Kasumi-1 (cell line): ENCODE measurements around the gene VPS18.
A peak's percentile ranks its signal among the peaks of the same experiment; 100 is the strongest.

Experiments used
- DNase-seq, 2 experiments: peaks; one replicate each; lab custom pipeline; 2025; lab: John Stamatoyannopoulos, UW

The VPS18 gene

DNA sequence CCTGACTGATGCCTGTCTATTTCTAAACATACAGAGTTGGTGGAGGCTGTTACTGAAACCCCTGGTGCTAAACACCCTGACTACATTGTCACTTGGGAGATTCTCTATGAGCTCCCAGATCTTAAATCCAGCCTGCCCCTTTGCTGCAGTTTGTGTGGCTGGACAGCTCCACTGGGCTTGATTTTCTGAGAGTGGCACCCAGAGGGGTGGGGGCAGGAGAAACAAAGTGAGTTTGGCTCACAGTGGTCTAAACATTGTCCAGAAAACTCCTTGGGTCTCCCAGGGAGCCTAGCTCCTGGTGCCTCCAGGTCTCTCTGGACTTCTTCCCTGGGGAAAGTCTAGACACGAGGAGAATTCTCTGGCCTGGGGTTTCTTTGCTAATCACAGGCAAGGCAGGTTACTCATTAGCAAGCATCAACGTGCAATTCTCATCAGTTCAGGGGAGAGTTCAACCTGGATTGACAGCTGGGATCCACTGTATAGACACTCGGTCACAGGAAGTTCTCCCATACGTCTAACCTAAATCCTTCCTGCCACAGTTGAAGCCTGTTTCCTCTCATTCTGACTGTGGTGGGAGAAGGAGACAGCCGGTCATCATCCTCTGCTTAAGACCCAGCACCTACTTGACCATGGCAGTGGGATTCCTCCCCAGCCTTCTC, 27.8 kb downstream of the VPS18 start:
- no peak for DNase-seq

- no peak for DNase-seq
Observed at GRCh38 chr15:40922608-40923005, 28.4 kb downstream of the VPS18 start.

- DNase-seq, result no peak
Observed at GRCh38 chr15:40923551-40923950, 29.3 kb downstream of the VPS18 start.

DNA sequence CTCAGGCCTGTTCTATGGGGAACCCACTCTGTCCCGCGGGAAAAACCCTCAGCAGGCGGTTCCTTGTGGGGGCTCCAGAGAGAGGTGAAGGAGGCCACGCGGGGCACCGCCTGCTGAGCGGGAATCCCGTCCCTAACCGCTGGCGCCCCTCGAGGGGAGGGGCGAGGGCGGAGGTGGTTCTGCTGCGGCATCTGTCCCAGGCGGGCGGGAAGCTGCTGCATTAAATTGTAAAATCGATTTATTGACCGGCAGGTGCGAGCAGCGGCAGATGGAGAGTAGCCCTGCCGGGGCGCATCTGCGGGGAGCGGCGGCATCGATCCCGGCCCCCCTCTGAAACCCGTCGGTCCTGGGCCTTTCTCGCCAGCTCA, 31.2 kb downstream of the VPS18 start:
- DNase-seq, result no peak

- peak in 1 of 2 experiments; percentile 28 for DNase-seq
Observed at GRCh38 chr15:40925863-40926658, 31.8 kb downstream of the VPS18 start.

GRCh38 chr15:40926659-40927494, 32.6 kb downstream of the VPS18 start:
- no peak for DNase-seq

GRCh38 chr15:40927495-40927872, 33.2 kb downstream of the VPS18 start:
- DNase-seq, result no peak

DNA sequence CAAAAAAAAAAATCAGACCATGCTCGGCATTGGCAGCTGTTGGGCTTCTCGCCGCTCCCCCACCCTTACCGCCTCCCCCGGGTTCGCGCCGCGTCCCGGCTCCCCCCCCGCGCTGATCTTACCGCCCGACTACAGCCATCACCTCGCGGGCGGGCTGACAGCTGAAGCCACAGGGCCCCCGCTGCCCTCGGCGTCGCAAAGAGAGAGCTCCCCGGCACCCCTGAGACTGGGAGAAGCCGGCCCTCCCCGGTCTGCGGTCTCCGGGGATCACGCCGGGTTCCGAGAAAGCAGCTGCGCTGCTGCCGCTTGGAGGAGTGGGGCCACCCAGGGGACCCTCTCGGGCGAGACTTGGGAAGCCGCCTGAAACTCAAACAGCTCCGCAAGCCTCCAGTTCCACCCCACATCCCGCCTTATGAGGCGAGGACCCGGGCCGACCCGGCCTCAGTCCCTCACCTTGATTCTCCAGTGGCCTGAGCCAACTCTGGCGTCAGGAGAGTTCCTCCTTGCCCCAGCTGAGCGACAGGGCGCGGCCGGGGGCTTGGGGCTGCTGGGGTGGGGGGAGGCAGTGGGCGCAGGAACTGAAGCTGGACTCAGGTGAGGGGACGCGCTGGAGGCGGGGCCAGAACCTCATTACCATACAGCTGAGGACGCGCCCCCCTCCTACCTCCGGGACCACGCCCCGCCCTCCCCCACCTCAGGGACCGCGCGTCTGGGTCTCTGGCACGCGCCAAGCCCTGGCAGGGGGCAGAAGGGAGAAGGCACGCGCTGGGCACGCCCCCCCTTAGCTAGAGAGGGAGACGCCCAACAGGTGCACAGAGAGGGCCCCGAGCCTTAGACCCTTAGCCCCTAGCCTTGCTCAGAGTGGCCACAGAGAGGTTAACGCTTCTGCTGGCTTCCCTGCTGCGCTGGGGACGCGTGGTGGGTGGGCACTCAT, 33.9 kb downstream of the VPS18 start:
- no peak for DNase-seq

DNA sequence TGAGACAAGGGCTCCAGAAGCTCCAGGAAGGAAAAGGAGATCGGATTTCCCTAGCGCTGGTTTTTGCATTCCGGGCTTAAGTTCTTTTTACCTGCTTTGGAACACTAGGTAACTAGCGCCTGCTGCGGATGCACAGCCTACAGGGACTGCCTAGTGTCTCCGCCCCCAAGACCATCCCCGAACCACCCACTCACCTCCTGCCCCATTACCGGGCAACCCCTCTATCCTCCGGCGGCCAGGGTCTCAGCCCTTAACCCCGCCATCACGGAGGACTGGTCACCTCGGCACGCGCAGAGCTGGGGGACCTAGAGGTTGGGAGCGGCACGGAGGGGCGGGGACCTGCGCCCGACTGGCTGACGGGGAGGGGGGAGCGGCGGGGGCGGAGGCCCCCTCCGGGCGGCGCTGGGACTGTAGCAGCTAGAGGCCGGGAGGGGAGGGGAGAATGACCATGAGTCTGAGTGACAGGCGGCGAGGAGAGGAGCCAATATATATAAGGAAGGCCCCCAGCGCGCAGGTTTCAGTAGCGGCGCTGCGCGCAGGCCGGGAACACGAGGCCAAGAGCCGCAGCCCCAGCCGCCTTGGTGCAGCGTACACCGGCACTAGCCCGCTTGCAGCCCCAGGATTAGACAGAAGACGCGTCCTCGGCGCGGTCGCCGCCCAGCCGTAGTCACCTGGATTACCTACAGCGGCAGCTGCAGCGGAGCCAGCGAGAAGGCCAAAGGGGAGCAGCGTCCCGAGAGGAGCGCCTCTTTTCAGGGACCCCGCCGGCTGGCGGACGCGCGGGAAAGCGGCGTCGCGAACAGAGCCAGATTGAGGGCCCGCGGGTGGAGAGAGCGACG, 34.8 kb downstream of the VPS18 start, which contains the start of gene DLL4:
DLL4 (plus strand) TSS at position 520 of the 839 bp plus-strand sequence. CDS start 329 bp downstream, outside the sequence.
- peak; percentile 27 to 56 for DNase-seq

DNA sequence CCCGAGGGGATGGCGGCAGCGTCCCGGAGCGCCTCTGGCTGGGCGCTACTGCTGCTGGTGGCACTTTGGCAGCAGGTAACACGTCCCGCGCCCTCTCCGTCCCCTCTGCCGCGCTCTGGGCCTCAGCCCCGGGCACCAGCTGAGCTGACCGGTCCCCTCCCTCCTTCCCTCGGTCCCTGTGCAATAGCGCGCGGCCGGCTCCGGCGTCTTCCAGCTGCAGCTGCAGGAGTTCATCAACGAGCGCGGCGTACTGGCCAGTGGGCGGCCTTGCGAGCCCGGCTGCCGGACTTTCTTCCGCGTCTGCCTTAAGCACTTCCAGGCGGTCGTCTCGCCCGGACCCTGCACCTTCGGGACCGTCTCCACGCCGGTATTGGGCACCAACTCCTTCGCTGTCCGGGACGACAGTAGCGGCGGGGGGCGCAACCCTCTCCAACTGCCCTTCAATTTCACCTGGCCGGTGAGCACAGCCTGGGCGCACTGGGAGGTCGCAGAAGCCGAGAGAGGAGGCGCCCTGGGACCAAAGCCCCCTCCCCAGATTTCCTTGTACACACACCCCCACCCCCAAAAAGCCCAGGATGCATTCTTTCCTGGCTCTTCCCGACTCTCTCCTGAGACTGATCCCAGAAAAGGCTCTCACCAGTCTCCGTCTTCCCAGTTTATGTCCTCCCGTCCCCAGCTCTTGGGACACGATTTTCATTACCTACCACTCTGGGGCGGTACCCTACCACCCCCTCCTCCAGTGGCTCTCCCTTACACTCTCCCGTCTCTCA, 35.6 kb downstream of the VPS18 start:
- no peak for DNase-seq

DNA sequence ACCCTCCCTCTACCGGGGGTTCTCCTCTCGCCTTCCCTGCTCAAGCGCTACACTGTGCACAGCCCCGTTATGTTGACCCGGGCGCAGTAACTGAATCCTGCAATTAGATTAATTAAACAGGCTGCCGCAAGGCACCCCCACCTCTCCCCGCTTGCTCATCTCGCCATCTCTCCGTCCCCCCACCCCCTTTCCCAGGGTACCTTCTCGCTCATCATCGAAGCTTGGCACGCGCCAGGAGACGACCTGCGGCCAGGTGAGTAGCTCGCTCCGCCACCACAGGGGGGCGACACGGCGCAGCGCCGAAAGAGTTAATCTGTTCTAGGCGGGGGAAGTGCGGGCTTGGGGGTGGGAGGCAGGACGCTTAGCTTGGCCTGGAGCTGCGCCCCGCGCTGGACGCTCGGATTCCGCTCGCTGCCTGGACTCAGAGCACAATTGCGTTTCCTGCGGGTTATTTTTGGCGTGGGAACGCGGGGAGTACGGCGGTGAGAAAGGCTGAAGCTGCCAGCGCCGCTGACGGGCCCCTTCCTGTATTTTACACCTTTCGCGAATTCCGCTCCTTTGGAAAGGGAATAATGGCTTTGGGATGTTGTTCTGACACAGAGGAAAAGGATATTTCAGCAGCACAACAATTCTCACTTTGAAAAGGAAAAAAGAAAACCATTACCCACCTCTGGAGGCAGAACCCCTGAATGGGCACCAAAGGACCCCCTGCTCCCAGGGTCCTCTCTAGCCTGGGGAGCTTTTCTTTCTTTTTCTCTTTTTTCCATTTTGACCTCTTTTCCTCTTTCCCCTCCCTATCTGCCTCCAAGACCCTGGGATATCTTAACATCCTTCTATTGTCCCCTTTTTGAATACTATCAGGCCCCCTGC, 36.4 kb downstream of the VPS18 start:
- peak in 1 of 2 experiments; percentile 20 for DNase-seq

DNA sequence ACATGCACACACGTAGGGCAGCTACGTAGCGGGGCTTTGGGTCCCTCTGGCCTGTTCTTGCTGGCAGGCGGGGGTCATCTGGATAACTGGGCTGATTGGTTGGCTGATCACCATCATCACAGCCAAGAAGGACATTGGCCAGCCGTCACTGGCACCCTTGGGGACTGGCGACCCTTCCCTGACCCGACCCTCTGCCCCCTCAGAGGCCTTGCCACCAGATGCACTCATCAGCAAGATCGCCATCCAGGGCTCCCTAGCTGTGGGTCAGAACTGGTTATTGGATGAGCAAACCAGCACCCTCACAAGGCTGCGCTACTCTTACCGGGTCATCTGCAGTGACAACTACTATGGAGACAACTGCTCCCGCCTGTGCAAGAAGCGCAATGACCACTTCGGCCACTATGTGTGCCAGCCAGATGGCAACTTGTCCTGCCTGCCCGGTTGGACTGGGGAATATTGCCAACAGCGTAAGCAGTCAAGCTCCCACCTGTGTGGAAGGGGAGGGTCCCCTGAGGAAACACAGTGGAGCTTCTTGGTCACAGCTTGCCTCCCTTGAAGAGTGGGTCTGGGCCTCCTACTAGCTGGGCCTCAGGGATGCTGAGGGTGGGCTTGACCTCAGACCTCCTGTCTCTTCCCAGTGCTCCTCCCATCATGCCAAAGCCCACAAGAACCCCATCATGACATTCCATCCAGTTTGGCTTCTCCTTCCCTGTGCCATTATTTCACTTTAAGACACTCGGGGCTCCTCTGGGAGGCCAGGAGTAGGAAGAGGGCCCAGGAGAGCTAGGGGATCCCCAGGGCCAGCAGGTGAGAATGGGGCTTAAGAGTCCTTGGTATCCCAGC, 37.3 kb downstream of the VPS18 start:
- no peak for DNase-seq

GRCh38 chr15:40932156-40932555, 37.9 kb downstream of the VPS18 start:
- peak; percentile 23 to 27 for DNase-seq

GRCh38 chr15:40932649-40933516, 38.6 kb downstream of the VPS18 start:
- DNase-seq, result no peak

DNA sequence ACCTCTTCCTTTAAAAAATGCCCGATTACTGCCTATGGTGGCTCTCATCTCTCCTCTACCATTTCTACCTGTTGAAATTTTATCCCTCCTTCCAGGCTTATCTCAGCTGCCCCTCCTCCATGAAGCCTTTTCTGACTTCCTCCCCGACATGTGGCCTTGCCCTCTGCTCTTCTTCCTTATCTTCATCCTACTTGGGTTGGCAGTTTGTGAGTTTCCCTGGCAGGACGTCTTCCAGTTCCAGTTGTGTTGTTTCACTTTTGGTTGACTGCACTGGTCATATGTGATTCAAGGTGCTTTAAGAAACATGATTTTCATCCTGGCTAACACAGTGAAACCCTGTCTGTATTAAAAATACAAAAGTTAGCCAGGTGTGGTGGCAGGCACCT, 39.3 kb downstream of the VPS18 start:
- no peak for DNase-seq

- no peak for DNase-seq
Observed at GRCh38 chr15:40934457-40934856, 40.2 kb downstream of the VPS18 start.

GRCh38 chr15:40936234-40936708, 42.0 kb downstream of the VPS18 start:
- DNase-seq, result no peak
